MM.1S (cell line): ENCODE data around the gene COL18A1.

Experiments used
- CTCF ChIP-seq: fragments of 300-600 bp; sonication (generic); IDR thresholded peaks from 2 replicates; pipeline ENCODE4 v1.5.1; 2016; ENCODE audit warnings: antibody characterized with exemption, low read length, mixed read lengths
- EZH2 ChIP-seq: fragments of 300-600 bp; sonication (generic); optimal IDR thresholded peaks from 2 replicates; pipeline ENCODE3; 2017; ENCODE audit warnings: low read depth, mild to moderate bottlenecking, antibody characterized with exemption, low read length, mixed read lengths

GRCh38 chr21:45484318-45484717, 79.4 kb downstream of the COL18A1 start:
- no peak for TF ChIP-seq CTCF
- no peak for TF ChIP-seq EZH2
